Measurements from ENCODE around the gene CYTH2.
"Not testable (repeated sequence)": the region's sequence is repeated elsewhere in the genome, so short reads cannot be mapped to it uniquely, and the experiment has no call there.

The CYTH2 gene

DNA sequence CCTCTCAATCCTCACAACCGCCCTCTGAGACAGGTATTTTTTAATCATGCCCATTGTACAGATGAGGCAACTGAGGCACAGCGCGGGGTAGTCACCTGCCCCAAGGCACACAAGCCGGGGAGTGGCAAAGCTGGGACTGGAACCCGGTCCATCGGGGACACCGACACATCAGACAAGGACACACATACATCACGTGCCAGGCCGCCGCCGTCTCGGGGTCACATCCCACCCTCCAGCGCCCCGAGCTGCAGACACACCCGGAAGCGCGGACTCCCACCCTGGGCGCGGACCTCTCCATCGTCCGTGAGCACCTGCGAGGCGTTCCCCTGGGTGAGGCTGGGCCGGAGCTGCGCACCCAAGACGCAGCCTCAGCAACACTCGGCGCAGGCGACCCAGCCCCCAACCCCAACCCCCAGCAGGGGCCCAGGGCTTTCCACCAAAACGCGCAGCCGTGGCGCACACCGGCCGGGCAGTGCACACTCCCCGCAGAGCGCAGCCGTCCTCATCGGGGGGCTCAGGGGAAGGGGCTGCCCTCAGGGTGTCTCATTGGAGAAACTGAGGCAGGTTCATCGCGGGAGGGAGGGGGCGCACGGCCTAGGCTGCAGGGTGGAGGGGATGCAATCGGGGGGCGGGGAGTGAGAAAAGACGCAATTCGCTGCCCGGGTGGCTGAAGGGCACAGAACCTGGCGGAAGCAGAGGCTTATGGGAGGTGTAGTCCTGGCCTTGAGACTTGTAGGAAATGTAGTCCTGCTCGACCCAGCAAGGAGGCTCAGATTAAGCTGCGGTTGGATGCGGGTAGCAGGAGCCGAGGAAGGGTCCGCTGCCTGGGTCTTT lies 44.3 kb downstream of the CYTH2 start:
- peak; percentile 65 for DNase-seq

DNA sequence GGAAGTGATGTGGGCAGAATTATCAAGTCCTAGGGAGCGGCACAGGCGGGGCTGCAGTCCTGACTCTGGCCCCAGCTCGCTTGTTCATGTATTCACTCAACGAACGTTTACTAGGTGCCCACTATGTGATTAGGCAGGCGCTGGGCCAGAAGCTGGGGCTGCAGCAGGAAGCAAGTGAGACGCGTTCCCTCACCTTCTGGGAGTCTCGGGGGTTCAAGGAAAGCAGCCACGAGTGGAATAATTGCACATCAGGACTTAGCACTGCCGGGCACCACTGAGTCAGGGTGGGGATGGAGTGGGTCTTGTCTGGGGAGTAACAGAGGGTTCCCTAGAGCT lies 44.9 kb downstream of the CYTH2 start:
- DNase-seq, result no peak

DNA sequence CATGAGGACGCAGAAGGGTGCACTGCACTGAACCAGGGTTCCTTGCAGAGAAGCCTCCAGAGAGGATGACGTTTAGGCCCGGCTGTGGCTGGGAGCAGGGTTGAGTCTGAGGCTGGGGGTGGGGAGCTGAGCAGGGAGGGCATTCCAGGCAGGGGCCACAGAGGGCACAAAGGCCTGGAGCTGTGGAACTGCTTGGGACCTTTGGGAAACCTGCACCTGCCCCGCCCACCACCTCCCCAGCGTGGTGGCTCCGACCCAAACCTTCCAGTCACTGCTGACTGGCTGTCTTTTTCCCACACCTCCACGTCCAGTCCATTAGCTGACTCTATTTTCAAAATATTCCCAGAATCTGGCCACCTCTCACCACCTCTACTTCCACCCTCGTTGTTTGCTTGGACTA lies 47.4 kb downstream of the CYTH2 start:
- no peak for DNase-seq

DNA sequence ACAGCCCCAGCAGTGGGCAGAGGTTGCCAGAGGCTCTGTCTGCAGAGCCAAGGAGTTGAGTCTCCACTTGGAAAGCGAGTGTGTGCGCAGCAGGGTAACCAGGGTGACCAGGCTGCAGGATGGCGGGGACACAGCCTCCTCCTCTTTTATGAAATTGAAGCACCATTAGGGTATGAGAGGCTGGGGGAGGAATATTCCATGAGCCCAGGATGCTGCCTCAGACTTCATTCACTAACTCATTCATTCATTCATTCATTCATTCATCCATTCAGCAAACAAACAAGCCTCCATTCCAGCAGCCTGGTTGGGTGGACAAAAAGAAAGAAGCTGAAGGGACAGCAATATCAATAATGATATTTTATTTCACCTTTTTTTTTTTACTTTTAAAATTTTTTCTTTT lies 49.0 kb downstream of the CYTH2 start:
- DNase-seq, result peak; percentile 10

DNA sequence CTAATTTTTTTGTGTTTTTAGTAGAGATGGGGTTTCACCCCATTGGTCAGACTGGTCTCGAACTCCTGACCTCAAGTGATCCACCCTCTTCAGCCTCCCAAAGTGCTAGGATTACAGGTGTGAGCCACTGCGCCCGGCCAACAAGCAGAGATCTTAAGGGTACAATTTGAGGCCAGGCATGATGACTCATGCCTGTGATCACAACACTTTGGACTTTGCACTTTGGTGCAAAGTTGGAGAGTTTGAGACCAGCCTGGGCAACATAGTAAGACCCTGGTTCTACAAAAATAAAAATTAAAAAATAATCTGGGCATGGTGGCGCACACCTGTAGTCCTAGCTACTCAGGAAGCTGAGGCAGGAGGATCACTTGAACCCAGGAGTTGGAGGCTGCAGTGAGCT lies 50.3 kb downstream of the CYTH2 start:
- DNase-seq, result not testable (repeated sequence)

DNA sequence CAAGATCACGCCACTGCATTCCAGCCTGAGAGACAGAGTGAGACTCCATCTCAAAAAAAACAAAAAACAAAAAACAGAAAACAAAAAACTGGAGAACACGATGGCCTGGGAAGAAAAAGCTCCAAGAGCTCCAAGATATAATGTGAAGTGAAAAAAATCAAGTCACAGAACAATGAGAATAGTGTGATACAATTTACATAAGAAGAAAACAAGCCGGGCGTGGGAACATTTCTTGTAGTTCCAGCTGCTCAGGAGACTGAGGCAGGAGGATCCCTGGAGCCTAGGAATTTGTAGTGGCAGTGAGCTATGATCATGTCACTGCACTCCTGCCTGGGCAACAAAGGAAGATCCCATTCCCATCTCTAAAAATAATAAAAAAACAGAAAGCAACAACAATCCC lies 51.0 kb downstream of the CYTH2 start:
- no peak for DNase-seq

DNA sequence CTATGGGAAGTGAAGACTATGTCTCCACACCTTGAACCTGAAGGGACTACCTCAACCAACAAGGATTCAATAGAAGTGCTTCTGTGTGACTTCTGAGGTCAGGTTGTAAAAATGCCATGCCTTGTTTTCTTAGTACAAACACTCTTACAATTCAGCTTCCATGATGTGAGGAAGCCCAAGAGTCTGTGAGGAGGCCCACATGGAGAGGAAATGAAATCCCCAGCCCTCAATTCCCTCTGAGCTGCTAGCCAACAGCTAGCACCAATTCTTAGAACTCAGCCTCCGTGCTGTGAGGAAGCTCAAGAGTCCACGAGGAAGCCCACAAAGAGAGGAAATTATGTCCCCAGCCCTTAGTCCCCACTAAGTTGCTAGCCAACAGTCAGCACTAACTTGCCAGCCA lies 55.1 kb downstream of the CYTH2 start:
- no peak for DNase-seq

DNA sequence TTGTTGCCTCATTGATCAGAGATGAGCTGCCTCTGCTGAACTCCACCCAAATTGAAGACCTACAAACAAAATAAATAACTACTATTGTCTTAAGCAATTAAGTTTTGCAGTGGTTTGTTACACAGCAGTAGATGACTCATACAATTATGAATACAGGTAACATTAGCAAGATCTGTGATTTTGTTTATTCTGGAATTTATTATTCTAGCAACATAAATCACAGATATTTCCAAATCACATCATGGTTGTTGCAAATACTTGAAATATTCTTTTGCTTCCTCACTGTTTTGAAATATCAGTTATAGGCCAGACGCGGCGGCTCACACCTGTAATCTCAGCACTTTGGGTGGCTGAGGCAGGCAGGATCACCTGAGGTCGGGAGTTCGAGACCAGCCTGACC lies 55.6 kb downstream of the CYTH2 start:
- DNase-seq, result no peak

DNA sequence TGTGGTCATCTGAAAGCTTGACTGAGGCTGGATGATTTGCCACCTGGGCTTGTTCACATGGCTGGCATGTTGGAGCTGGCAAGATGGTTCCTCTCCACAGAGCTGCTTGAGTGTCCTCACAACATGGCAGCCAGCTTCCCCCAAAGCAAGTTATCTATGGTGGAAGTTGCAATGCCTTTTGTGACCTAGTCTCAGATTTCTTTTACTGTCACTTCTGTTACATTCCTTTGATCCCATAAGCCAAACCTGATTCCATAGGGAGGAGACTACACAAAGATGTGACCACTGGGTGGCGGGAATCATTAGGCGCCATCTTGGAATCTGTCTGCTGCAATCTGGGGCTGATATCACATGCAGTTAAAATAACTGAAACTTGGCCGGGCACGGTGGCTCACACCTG lies 60.0 kb downstream of the CYTH2 start:
- no peak for DNase-seq

DNA sequence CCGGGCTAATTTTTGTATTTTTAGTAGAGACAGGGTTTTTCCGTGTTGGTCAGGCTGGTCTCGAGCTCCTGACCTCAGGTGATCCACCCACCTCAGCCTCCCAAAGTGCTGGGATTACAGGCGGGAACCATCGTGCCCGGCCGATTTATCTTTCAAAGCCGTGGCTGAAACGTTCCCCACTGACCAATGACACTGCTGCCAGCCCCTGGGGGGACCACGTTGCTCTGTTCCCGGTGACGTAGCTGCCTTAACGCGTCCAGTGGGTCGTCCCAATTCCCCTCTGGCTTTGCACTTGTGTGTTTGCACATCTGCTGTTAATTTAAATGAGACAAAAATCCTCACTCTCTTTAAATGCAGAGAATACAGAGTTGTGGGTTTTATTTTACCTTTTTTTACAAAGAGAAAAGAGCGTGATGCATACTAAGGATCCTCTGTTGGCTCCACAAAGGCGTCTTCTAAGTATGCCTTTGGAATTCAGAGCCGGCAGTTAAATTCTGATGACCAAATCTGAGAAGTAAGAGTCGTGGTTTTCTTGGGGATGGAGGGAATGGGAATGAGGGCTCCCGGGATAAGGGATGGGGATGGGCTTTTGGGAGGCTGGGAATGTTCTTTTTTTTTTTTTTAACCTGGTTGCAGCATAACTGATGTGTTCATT lies 61.0 kb downstream of the CYTH2 start:
- DNase-seq, result no peak

DNA sequence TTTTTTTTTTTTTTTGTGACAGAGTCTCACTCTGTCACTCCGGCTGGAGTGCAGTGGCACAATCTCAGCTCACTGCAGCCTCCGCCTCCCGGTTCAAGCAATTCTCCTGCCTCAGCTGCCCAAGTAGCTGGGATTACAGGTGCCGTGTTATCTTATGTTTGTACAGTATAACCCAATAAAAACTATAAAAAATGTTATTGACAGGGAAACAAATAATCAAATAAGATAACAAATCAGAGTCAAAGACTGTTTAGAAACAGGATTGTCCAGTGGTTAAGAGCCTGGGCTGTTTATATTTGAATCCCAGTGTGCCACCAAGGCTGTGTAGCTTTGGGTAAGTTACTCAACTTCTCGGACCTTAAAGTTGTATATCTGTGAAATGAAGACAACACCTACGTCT lies 61.6 kb downstream of the CYTH2 start:
- DNase-seq, result no peak
